Endometrial microvascular endothelial cells (primary cell): ENCODE data around the gene ZER1. TPM values are rescaled to one million over a fixed set of nuclear protein-coding genes. Genes with fewer than 3 reads are reported as not detected.

Experiments
- in situ Hi-C: cut with HindIII; loops from 2 replicates; pipeline ENCODE4 v1.10.0; 2017; ENCODE audit warnings: low sequenced_read_pairs, low pct_unique_long_range_greater_than_20kb; ENCODE audit errors: inconsistent ontology term
- total RNA-seq: library from RNA; depleted of rRNA; stranded (reverse); fragments of >200 nt; gene quantifications from one replicate; pipeline ENCODE4 v1.2.3, GENCODE V29; 2015; ENCODE audit errors: inconsistent ontology term

Gene ZER1
- total RNA-seq, 1 donor from 2014 or later: 38.4 TPM

DNA sequence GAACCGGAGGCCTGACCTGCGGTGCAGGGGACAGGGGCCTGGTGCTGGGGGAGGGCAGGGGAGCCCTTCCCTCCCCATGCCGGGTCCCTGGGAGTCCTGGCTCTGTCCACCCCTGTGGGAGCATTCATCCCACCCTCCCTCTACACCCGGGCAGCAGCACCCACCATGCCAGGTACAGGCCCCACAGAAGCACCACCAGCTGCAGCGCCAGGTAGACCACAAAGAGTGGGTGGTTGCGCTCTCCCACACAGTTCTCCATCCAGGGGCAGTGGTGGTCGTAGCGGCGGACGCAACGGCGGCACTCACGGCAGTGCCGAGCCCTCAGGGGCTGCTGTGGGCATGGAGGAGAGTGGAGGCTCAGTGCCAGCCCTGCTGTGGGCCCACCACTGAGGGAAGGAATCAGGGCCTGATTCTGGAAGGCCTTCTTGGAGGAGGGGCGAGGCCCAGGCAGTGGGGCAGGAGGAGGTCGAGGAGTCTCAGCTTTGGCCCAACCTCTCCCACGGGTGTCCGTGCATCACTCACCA is 50.2 kb downstream of the ZER1 start:
- in situ Hi-C loops: no loop called here

- in situ Hi-C loops: no loop called here
Observed at GRCh38 chr9:128720841-128721486, 50.8 kb downstream of the ZER1 start.

DNA sequence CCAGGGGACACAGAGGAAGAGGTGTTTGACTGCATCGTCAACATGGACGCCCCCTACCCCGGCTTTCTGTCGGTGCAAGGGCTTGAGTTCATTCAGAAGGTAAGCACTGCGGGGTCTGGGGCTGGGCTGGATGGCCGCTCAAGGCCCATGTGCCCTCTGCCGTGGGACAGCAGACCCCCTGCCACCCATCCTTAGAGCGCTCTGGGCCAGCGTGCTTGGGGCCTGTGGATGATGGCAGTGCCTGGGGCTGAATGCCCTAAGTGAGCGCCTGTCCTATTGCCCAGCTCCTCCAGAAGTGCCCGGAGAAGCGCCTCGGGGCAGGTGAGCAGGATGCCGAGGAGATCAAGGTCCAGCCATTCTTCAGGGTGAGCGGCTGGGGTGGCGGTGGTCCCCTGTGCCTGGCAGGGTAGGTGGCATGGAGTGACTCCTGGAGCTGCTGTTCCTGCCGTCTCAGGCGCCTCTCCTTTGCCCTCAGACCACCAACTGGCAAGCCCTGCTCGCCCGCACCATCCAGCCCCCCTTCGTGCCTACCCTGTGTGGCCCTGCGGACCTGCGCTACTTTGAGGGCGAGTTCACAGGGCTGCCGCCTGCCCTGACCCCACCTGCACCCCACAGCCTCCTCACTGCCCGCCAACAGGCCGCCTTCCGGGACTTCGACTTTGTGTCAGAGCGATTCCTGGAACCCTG is 51.7 kb downstream of the ZER1 start:
- in situ Hi-C loops: no loop called here

DNA sequence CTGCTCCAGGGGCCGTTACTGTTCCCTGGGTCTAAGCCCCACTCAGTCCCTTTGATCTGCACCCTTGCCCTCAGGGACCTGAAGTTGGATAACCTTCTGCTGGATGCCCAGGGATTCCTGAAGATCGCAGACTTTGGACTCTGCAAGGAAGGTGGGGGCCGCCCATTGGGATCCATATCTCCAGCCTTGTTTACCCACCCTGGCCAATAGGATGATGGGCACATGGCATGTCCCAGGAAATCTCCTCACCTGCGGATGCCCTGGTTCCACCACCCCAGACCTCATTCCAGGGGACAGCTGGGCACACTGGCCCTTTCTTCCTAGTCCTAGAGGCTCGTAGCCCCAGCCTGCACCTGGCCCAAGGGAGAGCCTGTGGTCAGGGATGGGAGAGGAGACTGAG is 53.3 kb downstream of the ZER1 start:
- in situ Hi-C loops: no loop called here

DNA sequence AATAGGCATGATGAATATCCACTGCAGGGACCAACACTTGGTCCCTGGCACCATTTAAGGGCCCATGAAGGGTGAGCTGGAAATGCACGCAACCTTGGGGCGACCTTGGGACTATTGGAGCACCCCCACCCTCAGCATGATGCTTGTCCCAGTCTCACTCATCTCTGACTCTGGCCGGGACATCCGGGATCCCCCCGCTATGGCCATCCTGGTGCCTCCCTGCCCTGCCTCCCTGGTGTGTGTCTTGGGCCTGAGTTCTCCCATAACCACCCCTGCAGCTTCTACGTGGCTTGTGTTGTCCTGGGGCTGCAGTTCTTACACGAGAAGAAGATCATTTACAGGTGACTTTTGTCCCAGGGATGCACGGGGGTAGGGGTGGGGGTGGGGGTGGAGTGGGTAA is 53.7 kb downstream of the ZER1 start:
- in situ Hi-C loops: no loop called here

GRCh38 chr9:128716581-128717254 is 55.0 kb downstream of the ZER1 start:
- in situ Hi-C loops: no loop called here

DNA sequence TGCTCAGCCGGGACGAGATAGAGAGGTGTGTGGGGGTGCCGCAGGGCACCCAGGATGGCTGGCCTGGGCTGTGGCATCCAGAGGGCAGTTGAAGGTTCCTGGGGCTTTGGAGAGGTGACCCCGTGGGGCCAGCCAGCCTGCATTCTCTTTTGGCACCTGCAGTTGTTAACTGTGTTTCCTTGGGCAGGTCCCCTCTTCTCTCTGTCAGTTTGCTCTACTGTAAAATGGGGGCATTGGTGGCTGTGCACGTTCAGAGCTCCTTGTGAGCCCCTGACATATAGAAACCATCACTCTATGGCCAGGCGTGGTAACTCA is 56.3 kb downstream of the ZER1 start:
- in situ Hi-C loops: no loop called here

GRCh38 chr9:128714586-128715435 is 56.9 kb downstream of the ZER1 start:
- in situ Hi-C loops: no loop called here

GRCh38 chr9:128713941-128714573 is 57.7 kb downstream of the ZER1 start:
- in situ Hi-C loops: no loop called here

- in situ Hi-C loops: no loop called here
Observed at GRCh38 chr9:128713411-128713780, 58.3 kb downstream of the ZER1 start.

- in situ Hi-C loops: no loop called here
Observed at GRCh38 chr9:128712451-128713410, 59.0 kb downstream of the ZER1 start.

DNA sequence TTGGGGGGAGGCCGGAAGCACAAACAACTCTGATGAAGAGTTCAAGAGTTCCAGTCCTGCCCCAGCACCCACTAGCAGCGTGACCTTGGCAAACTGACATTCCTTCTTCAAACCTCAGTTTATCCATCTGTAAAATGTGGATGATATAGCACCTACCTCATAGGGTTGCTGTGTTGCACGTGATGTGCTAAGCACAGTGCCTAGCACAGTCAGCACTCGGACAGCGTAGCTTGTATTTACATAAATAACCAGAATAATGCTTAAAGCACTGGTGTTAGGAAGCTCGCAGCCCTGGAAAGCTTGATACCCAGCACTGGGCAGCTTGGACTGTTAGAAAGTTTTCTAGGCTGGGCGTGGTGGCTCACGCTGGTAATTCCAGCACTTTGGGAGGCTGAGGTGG is 64.3 kb downstream of the ZER1 start:
- in situ Hi-C loops: no loop called here

- in situ Hi-C loops: no loop called here
Observed at GRCh38 chr9:128706671-128707381, 64.9 kb downstream of the ZER1 start.

DNA sequence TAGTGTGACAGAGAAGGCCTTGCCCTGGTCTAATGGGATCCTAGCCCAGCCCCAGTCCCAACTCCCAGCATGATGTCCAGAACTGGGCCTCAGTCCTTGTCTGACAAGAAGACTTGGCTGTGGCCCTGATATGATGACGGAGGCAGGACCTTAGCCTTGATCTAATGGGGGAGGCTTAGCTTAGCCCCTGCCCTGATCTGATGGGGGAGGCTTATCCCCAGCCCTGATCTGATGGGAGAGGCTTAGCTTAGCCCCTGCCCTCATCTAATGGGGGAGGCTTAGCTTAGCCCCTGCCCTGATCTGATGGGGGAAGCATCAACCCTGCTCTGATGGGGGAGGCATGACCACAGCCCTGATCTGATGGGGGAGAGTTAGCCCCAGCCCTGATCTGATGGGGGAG is 65.7 kb downstream of the ZER1 start:
- in situ Hi-C loops: no loop called here

- in situ Hi-C loops: no loop called here
Observed at GRCh38 chr9:128705051-128705965, 66.4 kb downstream of the ZER1 start.

GRCh38 chr9:128704356-128704670 is 67.4 kb downstream of the ZER1 start:
- in situ Hi-C loops: no loop called here
